ENCODE measurements around the gene KRT80. TPM values are rescaled to one million over a fixed set of nuclear protein-coding genes. Genes with fewer than 3 reads are reported as not detected.

KRT80 gene
- total RNA-seq, 1 experiment from 2014 or later = 51.5 TPM

DNA sequence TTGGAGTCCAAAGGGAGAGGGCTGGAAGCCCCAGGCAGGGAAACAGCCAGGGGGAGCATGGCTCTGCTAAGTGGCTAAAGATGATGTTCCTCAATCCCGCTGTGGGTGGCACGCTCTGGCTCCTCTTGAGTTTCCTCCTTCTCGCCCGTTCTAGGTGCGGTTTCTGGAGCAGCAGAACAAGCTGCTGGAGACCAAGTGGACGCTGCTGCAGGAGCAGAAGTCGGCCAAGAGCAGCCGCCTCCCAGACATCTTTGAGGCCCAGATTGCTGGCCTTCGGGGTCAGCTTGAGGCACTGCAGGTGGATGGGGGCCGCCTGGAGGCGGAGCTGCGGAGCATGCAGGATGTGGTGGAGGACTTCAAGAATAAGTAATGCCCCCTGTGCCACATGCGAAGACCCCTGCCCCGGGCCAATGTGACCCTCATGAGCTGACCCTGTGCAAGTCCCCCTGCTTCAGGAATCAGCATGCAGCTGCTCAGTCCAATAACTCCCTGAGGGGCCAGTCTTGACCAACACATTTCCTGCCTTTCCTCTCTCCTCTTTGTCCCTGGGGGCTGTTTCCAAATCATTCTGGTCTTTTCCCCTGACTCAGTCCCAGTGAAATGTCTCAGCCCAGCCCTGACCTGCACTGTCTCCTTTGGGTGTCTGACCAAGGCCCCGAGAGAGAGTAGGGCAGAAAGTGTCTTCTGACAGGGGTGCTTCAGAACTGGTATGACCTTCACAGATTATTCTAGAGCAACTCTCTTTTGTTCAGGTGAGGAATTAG, 43.4 kb upstream of the KRT80 start:
- in situ Hi-C loops (cut with HindIII; ENCODE audit: low pct_unique_long_range_greater_than_20kb, low sequenced_read_pairs) (no loop called here), intact Hi-C loops (cut with micrococcal nuclease; ENCODE audit: unreplicated experiment) (no loop called here)
- ChIA-PET POLR2A (no interaction called here), CTCF (interaction anchor here (0.7 kb wide), 1 partner anchor 22 kb away, joined by 3 read pairs; no protein-coding TSS in a partner anchor)
- no peak for TF ChIP-seq TCF7L2 (IDR thresholded peaks at IDR 0.05; ENCODE audit: low read depth, low read length)
- TF ChIP-seq, protein P1, sequence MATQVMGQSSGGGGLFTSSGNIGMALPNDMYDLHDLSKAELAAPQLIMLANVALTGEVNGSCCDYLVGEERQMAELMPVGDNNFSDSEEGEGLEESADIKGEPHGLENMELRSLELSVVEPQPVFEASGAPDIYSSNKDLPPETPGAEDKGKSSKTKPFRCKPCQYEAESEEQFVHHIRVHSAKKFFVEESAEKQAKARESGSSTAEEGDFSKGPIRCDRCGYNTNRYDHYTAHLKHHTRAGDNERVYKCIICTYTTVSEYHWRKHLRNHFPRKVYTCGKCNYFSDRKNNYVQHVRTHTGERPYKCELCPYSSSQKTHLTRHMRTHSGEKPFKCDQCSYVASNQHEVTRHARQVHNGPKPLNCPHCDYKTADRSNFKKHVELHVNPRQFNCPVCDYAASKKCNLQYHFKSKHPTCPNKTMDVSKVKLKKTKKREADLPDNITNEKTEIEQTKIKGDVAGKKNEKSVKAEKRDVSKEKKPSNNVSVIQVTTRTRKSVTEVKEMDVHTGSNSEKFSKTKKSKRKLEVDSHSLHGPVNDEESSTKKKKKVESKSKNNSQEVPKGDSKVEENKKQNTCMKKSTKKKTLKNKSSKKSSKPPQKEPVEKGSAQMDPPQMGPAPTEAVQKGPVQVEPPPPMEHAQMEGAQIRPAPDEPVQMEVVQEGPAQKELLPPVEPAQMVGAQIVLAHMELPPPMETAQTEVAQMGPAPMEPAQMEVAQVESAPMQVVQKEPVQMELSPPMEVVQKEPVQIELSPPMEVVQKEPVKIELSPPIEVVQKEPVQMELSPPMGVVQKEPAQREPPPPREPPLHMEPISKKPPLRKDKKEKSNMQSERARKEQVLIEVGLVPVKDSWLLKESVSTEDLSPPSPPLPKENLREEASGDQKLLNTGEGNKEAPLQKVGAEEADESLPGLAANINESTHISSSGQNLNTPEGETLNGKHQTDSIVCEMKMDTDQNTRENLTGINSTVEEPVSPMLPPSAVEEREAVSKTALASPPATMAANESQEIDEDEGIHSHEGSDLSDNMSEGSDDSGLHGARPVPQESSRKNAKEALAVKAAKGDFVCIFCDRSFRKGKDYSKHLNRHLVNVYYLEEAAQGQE (IDR thresholded peaks at IDR 0.05; ENCODE audit: insufficient read depth in 1 of 2, low read depth in 2 of 2, low read length in 1 of 2) = no peak
- no peak for TF ChIP-seq CTCF (IDR thresholded peaks at IDR 0.05)
- TF ChIP-seq POLR2AphosphoS5 (IDR thresholded peaks at IDR 0.05; ENCODE audit: low read depth, low read length) = no peak
- no peak for TF ChIP-seq SIN3A (IDR thresholded peaks at IDR 0.05; ENCODE audit: borderline replicate concordance, insufficient read depth, low read depth, low read length)
- no TSS peak for BruUV-seq (replicated peaks)
- peak overlapping the region; percentile 77 for H3K27ac ChIP-seq (ENCODE audit: low read length)
- H3K4me3 ChIP-seq (ENCODE audit: low read depth in 2 of 2, low read length in 2 of 2) = no peak overlapping the region
- H3K9me3 ChIP-seq (ENCODE audit: control insufficient read depth, insufficient read depth, low read depth, low read length) = no peaks in the 10 kb centered on the region
- DNase-seq (ENCODE audit: low read depth, low spot score) (no peak), ATAC-seq (no peak)
- H3K27me3 ChIP-seq (ENCODE audit: control insufficient read depth, insufficient read depth, low read length) = no peaks in the 10 kb centered on the region
- peaks cover 45% of the 10 kb centered on the region for H3K4me1 ChIP-seq (ENCODE audit: control insufficient read depth, insufficient read depth, low read length)
- H3K36me3 ChIP-seq (ENCODE audit: control insufficient read depth, insufficient read depth, low read length) = no peaks in the 10 kb centered on the region

DNA sequence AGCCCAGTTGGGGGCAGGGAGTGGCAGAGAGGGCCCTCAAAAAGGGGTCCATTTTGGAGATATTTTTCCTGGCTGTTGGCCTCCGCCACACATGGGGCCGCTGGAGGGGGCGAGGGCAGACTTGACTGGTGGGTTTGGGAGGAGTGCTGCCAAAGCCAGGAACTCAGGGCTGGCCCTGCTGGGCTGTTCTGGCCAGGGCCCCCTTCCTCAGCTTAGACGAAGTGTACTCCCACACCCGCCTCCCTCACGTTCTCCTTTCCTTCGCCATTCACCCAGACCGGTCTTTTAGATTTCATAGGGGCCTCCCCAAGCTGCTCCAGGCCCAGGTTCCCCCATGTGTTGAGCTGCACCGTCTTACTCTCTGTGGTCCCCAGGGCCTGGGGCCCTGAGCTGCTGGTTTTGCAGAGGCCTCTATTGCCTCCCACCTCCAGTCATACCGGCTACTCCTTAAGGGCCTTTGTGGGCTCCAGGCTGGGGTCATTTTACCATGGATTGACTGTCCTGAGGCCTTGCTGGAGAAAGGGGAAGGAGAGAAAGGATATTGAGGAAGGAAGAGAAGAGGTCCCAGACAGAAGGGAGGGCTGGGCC, 42.5 kb upstream of the KRT80 start:
- TF ChIP-seq CTCF (IDR thresholded peaks at IDR 0.05) (no peak), SIN3A (IDR thresholded peaks at IDR 0.05; ENCODE audit: borderline replicate concordance, insufficient read depth, low read depth, low read length) (no peak), POLR2AphosphoS5 (IDR thresholded peaks at IDR 0.05; ENCODE audit: low read depth, low read length) (no peak), TCF7L2 (IDR thresholded peaks at IDR 0.05; ENCODE audit: low read depth, low read length) (no peak)
- TF ChIP-seq, protein P1 (IDR thresholded peaks at IDR 0.05; ENCODE audit: insufficient read depth in 1 of 2, low read depth in 2 of 2, low read length in 1 of 2) = no peak
- POLR2A ChIA-PET = no interaction called here

More for the DNA sequence above, 42.5 kb upstream of the KRT80 start:
- Histone ChIP-seq H3K4me1 (ENCODE audit: control insufficient read depth, insufficient read depth, low read length) (peaks cover 46% of the 10 kb centered on the region), H3K27ac (ENCODE audit: low read length) (peak overlapping the region; percentile 32), H3K9me3 (ENCODE audit: control insufficient read depth, insufficient read depth, low read depth, low read length) (no peaks in the 10 kb centered on the region), H3K4me3 (ENCODE audit: low read depth in 2 of 2, low read length in 2 of 2) (no peak overlapping the region), H3K27me3 (ENCODE audit: control insufficient read depth, insufficient read depth, low read length) (no peaks in the 10 kb centered on the region), H3K36me3 (ENCODE audit: control insufficient read depth, insufficient read depth, low read length) (no peaks in the 10 kb centered on the region)
- DNase-seq (ENCODE audit: low read depth, low spot score) (no peak), ATAC-seq (no peak)
- intact Hi-C loops (cut with micrococcal nuclease; ENCODE audit: unreplicated experiment) = no loop called here
- no TSS peak for BruUV-seq (replicated peaks)
- in situ Hi-C loops (cut with HindIII; ENCODE audit: low pct_unique_long_range_greater_than_20kb, low sequenced_read_pairs) = no loop called here
- CTCF ChIA-PET = no interaction called here

Measured in Panc1 (cell line).